Measurements from ENCODE around the gene CRYBA4. TPM values are rescaled to one million over a fixed set of nuclear protein-coding genes. Genes with fewer than 3 reads are reported as not detected.

CRYBA4 gene
- polyA plus RNA-seq, 1 donor (not counting 4 experiments of a cell fraction or from before 2014, with no cell fraction given): not detected

- no peak overlapping the region for H3K4me2 ChIP-seq (ENCODE audit: control insufficient read depth, extremely low read depth, insufficient read depth, low read depth, low read length)
- H4K20me1 ChIP-seq (ENCODE audit: control insufficient read depth, extremely low read depth, insufficient read depth, low read length): no peaks in the 10 kb centered on the region
- TF ChIP-seq CTCF (optimal IDR thresholded peaks at IDR 0.05 in 1 of 3, IDR thresholded peaks at IDR 0.05 in 1 of 3, conservative IDR thresholded peaks at IDR 0.05 in 1 of 3; ENCODE audit: extremely low read depth in 1 of 3, insufficient read depth in 2 of 3, low read length in 3 of 3): no peak
- TF ChIP-seq EZH2 (IDR thresholded peaks at IDR 0.05; ENCODE audit: low read length): no peak
- no peak for FAIRE-seq
- no peak for DNase-seq (ENCODE audit: low read depth, low spot score)
- no peak overlapping the region for H2AFZ ChIP-seq (ENCODE audit: control insufficient read depth, low read length)
- H3K27ac ChIP-seq (ENCODE audit: control insufficient read depth, insufficient read depth, low read length): no peak overlapping the region
- no peak overlapping the region for H3K4me3 ChIP-seq (ENCODE audit: control insufficient read depth in 2 of 3, extremely low read depth in 1 of 3, insufficient read depth in 2 of 3, low read depth in 1 of 3, low read length in 3 of 3)
- no peaks in the 10 kb centered on the region for H3K4me1 ChIP-seq (ENCODE audit: control insufficient read depth, extremely low read depth, insufficient read depth, low read length)
- H3K9ac ChIP-seq (ENCODE audit: control insufficient read depth, extremely low read depth, insufficient read depth, low read length): no peak overlapping the region
- peaks cover 13% of the 10 kb centered on the region for H3K27me3 ChIP-seq (ENCODE audit: control insufficient read depth, extremely low read depth, insufficient read depth, low read length)
- no peaks in the 10 kb centered on the region for H3K9me3 ChIP-seq (ENCODE audit: control insufficient read depth, low read depth, low read length)
- H3K9me1 ChIP-seq (ENCODE audit: control insufficient read depth, extremely low read depth, insufficient read depth, low read length): no peaks in the 10 kb centered on the region
- H3K36me3 ChIP-seq (ENCODE audit: control insufficient read depth in 2 of 2, extremely low read depth in 1 of 2, insufficient read depth in 2 of 2, low read length in 2 of 2): no peaks in the 10 kb centered on the region
- no peaks in the 10 kb centered on the region for H3K79me2 ChIP-seq (ENCODE audit: control insufficient read depth, insufficient read depth, low read length)
- dilution Hi-C loops (cut with MboI; ENCODE audit: extremely low pct_ligation_motif_present, low sequenced_read_pairs): no loop called here
Measured at GRCh38 chr22:26615830-26616435, 5.8 kb upstream of the CRYBA4 start.

- Histone ChIP-seq H3K9me3 (ENCODE audit: control insufficient read depth, low read depth, low read length) (no peaks in the 10 kb centered on the region), H3K4me2 (ENCODE audit: control insufficient read depth, extremely low read depth, insufficient read depth, low read depth, low read length) (no peak overlapping the region), H4K20me1 (ENCODE audit: control insufficient read depth, extremely low read depth, insufficient read depth, low read length) (no peaks in the 10 kb centered on the region), H3K79me2 (ENCODE audit: control insufficient read depth, insufficient read depth, low read length) (no peaks in the 10 kb centered on the region), H3K9ac (ENCODE audit: control insufficient read depth, extremely low read depth, insufficient read depth, low read length) (no peak overlapping the region), H2AFZ (ENCODE audit: control insufficient read depth, low read length) (no peak overlapping the region), H3K4me3 (ENCODE audit: control insufficient read depth in 2 of 3, extremely low read depth in 1 of 3, insufficient read depth in 2 of 3, low read depth in 1 of 3, low read length in 3 of 3) (no peak overlapping the region), H3K9me1 (ENCODE audit: control insufficient read depth, extremely low read depth, insufficient read depth, low read length) (no peaks in the 10 kb centered on the region), H3K27me3 (ENCODE audit: control insufficient read depth, extremely low read depth, insufficient read depth, low read length) (peaks cover 13% of the 10 kb centered on the region), H3K4me1 (ENCODE audit: control insufficient read depth, extremely low read depth, insufficient read depth, low read length) (no peaks in the 10 kb centered on the region), H3K36me3 (ENCODE audit: control insufficient read depth in 2 of 2, extremely low read depth in 1 of 2, insufficient read depth in 2 of 2, low read length in 2 of 2) (no peaks in the 10 kb centered on the region), H3K27ac (ENCODE audit: control insufficient read depth, insufficient read depth, low read length) (no peak overlapping the region)
- dilution Hi-C loops (cut with MboI; ENCODE audit: extremely low pct_ligation_motif_present, low sequenced_read_pairs): no loop called here
- FAIRE-seq: no peak
- no peak for DNase-seq (ENCODE audit: low read depth, low spot score)
- TF ChIP-seq CTCF (optimal IDR thresholded peaks at IDR 0.05 in 1 of 3, IDR thresholded peaks at IDR 0.05 in 1 of 3, conservative IDR thresholded peaks at IDR 0.05 in 1 of 3; ENCODE audit: extremely low read depth in 1 of 3, insufficient read depth in 2 of 3, low read length in 3 of 3): no peak
- TF ChIP-seq EZH2 (IDR thresholded peaks at IDR 0.05; ENCODE audit: low read length): no peak
Measured at GRCh38 chr22:26616650-26617049, 5.1 kb upstream of the CRYBA4 start.
